ENCODE results near the gene ZGLP1. TPM values are rescaled to one million over a fixed set of nuclear protein-coding genes. Genes with fewer than 3 reads are reported as not detected.
"Not testable (repeated sequence)": the region's sequence is repeated elsewhere in the genome, so short reads cannot be mapped to it uniquely, and the experiment has no call there.

Gene ZGLP1
- total RNA-seq, 1 donor from 2014 or later: 1.9 TPM

DNA sequence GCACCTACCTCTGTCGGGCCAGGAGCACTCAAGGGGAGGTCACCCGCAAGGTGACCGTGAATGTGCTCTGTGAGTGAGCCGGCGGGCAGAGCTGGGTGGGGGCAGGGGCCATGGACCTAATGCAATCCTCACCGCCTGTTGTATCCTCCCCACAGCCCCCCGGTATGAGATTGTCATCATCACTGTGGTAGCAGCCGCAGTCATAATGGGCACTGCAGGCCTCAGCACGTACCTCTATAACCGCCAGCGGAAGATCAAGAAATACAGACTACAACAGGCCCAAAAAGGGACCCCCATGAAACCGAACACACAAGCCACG lies 24.7 kb downstream of the ZGLP1 start:
- intact Hi-C loops (cut with DNase I): no loop called here

DNA sequence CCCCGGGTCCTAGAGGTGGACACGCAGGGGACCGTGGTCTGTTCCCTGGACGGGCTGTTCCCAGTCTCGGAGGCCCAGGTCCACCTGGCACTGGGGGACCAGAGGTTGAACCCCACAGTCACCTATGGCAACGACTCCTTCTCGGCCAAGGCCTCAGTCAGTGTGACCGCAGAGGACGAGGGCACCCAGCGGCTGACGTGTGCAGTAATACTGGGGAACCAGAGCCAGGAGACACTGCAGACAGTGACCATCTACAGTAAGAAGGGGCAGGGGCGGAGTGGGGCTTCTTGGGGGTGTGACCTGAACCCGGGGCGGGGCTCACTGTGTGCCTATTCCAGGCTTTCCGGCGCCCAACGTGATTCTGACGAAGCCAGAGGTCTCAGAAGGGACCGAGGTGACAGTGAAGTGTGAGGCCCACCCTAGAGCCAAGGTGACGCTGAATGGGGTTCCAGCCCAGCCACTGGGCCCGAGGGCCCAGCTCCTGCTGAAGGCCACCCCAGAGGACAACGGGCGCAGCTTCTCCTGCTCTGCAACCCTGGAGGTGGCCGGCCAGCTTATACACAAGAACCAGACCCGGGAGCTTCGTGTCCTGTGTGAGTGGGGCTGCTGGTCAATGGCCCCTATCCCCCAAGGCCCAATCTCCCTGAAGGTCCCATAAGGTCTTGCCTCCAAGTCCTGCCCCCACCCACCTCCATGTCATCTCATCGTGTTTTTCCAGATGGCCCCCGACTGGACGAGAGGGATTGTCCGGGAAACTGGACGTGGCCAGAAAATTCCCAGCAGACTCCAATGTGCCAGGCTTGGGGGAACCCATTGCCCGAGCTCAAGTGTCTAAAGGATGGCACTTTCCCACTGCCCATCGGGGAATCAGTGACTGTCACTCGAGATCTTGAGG lies 25.3 kb downstream of the ZGLP1 start:
- no peak for DNase-seq (ENCODE audit: low spot score)
- intact Hi-C loops (cut with DNase I): no loop called here

More for the DNA sequence above, 24.7 kb downstream of the ZGLP1 start:
- no peak for DNase-seq (ENCODE audit: low spot score)

DNA sequence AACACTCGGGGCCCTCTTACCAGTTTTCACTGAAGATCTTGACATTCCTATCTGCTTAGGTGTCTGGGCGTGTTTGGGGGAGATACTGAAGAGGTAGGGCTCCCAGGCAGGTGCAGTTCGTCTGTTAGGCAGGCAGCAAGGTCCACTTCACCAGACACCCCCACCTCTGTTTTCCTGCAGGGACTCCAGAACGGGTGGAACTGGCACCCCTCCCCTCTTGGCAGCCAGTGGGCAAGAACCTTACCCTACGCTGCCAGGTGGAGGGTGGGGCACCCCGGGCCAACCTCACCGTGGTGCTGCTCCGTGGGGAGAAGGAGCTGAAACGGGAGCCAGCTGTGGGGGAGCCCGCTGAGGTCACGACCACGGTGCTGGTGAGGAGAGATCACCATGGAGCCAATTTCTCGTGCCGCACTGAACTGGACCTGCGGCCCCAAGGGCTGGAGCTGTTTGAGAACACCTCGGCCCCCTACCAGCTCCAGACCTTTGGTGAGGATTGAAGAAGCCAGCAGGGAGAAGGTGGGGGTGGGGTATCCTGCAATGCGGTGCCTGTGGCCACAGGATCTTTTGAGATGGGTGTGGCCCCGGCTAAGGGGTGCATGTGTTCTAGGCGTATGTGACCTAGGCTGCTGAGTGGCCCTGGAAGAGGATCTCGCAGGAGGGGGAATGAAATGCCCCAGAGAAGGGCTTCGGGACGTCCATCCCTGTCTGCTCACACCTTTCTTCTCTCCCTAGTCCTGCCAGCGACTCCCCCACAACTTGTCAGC lies 26.1 kb downstream of the ZGLP1 start:
- DNase-seq (ENCODE audit: low spot score): no peak
- intact Hi-C loops (cut with DNase I): no loop called here

DNA sequence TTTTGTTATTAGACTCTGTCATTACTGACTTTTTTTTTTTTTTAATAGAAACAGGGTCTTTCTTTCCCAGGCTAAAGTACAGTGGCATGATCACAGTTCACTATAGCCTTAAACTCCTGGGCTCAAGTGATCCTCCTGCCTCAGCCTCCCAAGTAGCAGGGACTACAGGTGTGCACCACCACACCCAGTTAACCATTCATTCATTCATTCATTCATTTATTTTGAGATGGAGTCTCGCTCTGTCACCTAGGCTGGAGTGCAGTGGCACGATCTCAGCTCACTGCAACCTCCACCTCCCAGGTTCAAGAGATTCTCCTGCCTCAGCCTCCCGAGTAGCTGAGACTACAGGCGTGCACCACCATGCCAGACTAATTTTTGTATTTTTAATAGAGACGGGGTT lies 27.6 kb downstream of the ZGLP1 start:
- DNase-seq (ENCODE audit: low spot score); intact Hi-C loops (cut with DNase I): not testable (repeated sequence)

DNA sequence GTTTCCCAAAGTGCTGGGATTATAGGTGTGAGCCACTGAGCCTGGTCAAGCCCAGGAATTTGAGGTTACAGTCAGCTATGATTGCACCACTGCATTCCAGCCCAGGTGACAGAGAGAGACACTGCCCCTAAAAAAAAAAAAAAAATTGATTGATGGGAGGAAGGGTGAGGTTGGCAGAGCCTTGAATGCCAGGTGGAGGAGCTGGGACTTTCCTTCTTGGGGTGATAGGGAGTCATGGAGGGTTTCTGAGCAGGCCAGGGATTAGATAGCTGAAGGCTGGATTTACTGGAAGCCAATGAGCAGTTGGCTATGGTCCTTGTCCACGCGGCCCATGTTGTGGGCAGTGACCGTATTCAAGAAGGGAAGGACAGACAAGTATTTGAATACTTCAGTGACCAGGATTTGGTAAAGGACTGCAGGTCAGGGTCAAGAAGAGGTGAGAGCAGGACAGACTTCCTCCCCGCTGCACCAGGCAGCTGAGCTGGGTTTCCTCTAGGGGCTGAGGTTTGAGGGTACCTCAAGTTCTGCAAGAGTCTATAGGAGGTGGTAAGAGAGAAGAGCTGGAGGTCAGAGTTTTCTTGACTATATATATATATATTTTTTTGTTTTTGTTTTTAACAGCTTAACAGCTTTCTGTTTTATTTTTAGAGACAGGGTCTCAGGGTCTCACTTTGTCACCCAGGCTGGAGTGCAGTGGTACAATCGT lies 29.7 kb downstream of the ZGLP1 start:
- intact Hi-C loops (cut with DNase I): no loop called here
- DNase-seq (ENCODE audit: low spot score): no peak

DNA sequence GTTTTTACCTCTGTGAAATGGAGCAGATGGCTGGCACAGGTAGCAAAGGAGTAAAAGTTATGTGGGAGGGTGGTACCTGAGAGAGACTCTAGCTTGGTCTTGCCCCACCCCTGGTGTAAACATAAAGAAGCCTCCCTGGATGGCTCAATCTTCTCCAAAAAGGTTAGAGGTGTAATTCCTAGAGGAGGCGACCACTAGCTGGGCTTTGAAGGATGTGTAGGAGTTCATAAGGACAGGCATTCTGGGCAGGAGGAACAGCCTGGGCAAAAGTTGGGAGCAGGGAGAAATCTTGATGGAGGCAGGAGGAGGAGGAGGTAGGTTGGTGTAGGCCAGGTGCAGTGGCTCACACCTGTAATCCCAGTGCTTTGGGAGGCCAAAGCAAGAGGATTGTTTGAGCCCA lies 30.7 kb downstream of the ZGLP1 start:
- intact Hi-C loops (cut with DNase I): no loop called here
- no peak for DNase-seq (ENCODE audit: low spot score)

DNA sequence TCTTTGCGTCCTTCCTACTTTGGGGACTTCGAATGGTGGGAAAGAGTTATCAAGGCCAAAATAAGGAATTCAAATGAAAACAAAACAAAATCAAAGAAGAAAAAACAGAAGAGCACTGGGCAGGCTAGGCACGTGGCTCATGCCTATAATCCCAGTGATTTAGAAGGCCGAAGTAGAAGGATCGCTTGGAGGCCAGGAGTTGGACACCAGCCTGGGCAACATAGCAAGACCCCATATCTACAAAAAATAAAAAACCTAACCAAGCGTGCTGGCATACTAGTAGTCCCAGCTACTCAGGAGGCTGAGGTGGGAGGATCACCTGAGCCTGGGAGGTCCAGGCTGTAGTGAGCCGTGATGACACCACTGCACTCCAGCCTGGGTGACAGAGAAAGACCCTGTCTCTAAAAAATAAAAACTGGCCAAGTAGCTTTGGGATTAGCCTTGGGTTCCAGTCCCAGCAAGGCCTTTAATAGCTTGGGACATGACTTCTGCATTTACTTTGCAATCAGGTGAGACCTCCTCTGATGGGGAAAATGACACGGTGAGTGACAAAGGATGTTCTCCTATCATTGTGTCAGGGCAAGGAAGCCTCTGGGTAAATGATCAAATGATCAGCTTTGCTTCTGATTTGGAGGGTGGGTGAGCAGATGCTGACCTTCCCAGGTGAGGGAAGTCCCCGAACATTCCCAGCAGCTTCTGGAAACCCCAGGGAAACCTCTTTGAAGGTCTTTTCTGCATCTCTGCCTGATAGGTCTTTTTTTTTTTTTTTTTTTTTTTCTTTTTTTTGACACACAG lies 31.6 kb downstream of the ZGLP1 start:
- intact Hi-C loops (cut with DNase I): no loop called here
- DNase-seq (ENCODE audit: low spot score): no peak

DNA sequence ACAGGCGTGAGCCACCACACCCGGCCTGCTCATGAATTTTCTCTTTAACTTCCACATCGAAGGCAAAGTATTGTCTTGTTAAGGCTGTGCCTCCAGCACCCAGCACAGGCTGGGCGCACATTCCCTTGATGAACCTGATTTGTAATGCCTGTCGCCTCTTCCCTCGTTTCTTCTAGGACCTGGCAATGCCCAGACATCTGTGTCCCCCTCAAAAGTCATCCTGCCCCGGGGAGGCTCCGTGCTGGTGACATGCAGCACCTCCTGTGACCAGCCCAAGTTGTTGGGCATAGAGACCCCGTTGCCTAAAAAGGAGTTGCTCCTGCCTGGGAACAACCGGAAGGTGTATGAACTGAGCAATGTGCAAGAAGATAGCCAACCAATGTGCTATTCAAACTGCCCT lies 35.0 kb downstream of the ZGLP1 start:
- intact Hi-C loops (cut with DNase I): loop anchor here (5.0 kb wide), 1 partner anchor 58 kb away; the partner anchor contains the start of gene RAVER1
- DNase-seq (ENCODE audit: low spot score): no peak

DNA sequence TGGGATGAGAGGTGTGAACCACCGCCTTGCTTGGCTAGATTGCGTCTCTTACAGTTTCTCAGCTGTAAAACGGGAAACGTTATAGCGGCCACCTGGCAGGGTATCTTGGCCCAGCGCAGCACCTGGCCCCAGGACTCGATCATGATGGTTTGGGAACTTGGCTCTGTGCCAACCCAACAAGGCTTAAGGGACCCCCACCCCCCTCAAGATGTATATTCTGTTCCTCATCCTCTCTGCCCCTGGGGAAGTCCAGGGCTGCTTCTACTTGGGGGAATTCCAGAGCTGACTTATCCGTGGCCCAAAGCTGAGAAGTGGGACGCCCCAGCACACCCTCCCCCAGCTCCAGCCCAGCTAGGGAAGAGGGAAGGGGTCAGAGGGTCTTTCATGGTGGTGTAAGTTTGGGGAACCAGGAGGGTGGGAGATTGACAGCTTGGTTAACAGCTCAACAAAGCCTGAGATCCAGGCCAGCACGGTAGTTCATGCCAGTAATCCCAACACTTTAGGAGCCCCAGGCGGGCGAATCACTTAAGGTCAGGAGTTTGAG lies 38.0 kb downstream of the ZGLP1 start:
- intact Hi-C loops (cut with DNase I): loop anchor here (5.0 kb wide), 1 partner anchor 61 kb away; the partner anchor contains the start of gene RAVER1
- DNase-seq (ENCODE audit: low spot score): no peak

DNA sequence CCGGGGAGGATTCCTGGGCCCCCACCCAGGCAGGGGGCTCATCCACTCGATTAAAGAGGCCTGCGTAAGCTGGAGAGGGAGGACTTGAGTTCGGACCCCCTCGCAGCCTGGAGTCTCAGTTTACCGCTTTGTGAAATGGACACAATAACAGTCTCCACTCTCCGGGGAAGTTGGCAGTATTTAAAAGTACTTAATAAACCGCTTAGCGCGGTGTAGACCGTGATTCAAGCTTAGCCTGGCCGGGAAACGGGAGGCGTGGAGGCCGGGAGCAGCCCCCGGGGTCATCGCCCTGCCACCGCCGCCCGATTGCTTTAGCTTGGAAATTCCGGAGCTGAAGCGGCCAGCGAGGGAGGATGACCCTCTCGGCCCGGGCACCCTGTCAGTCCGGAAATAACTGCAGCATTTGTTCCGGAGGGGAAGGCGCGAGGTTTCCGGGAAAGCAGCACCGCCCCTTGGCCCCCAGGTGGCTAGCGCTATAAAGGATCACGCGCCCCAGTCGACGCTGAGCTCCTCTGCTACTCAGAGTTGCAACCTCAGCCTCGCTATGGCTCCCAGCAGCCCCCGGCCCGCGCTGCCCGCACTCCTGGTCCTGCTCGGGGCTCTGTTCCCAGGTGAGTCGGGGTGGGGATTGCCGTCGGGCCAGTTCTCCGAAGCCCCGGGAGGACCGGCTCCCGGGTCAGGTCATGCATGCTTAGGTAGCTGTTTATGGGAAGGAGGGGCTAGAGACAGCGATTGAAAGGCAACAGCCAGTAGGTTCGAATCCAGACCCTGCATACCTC lies 38.8 kb downstream of the ZGLP1 start, which contains the start of gene ICAM1:
Gene ICAM1 (plus strand): TSS at position 505 of the 779 bp plus-strand sequence. CDS start 40 bp downstream, at position 545.
- DNase-seq (ENCODE audit: low spot score): peak; percentile 93
- intact Hi-C loops (cut with DNase I): loop anchor here (5.0 kb wide), 1 partner anchor 61 kb away; the partner anchor contains the start of gene RAVER1

DNA sequence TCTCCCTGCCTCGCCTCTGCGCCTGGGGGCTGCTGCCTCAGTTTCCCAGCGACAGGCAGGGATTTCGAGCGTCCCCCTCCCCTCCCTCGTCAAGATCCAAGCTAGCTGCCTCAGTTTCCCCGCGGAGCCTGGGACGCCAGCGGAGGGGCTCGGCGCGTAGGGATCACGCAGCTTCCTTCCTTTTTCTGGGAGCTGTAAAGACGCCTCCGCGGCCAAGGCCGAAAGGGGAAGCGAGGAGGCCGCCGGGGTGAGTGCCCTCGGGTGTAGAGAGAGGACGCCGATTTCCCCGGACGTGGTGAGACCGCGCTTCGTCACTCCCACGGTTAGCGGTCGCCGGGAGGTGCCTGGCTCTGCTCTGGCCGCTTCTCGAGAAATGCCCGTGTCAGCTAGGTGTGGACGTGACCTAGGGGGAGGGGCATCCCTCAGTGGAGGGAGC lies 39.4 kb downstream of the ZGLP1 start:
- DNase-seq (ENCODE audit: low spot score): peak; percentile 93
- intact Hi-C loops (cut with DNase I): loop anchor here (5.0 kb wide), 1 partner anchor 62 kb away; the partner anchor contains the start of gene RAVER1

DNA sequence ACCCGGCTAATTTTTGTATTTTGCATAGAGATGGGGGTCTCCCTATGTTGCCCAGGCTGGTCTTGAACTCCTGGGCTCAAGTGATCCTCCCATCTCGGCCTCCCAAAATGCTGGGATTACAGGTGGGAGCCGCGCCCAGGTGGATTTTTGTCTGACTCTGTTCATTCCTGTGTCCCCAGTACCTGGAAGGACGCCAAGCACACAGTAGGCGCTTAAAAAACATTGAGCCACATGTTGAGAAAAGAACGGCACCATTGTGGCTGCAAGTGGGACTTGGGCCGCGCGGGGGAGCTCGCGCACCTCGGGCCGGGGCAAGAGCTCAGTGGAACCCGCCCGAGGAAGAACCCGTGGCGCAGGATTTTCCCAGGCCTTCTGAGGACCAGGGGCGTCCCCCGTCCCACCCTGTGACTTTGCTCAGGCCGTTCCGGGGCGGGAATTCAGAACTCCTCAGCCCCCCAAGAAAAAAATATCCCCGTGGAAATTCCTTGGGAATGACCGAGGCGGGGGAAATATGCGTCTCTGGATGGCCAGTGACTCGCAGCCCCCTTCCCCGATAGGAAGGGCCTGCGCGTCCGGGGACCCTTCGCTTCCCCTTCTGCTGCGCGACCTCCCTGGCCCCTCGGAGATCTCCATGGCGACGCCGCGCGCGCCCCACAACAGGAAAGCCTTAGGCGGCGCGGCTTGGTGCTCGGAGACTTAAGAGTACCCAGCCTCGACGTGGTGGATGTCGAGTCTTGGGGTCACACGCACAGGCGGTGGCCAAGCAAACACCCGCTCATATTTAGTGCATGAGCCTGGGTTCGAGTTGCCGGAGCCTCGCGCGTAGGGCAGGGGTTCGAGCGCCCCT lies 40.1 kb downstream of the ZGLP1 start:
- DNase-seq (ENCODE audit: low spot score): peak; percentile 95
- intact Hi-C loops (cut with DNase I): loop anchor here (1.0 to 5.0 kb wide), 2 partner anchors 63 to 120 kb away; partner anchors contain the start of gene RAVER1

DNA sequence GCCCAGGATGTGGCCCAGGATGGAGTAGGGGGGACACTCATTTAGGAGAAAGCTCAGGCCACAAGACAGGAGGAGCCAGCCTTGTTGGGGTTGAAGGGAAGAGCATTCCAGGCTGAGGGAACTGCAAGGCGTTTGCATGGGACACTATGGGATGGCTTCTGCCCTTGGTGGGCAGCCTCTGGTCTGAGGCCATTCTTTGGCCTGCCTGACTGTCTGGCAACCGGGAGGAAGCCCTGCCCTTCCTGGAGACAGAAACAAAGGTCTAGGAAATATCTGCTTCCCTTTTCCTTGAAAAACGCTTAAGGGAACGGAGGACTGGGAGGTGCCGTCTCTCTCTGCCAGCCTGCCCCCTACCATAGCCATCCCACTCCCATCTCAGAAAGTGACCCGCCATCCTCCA lies 41.5 kb downstream of the ZGLP1 start:
- intact Hi-C loops (cut with DNase I): no loop called here
- DNase-seq (ENCODE audit: low spot score): no peak

DNA sequence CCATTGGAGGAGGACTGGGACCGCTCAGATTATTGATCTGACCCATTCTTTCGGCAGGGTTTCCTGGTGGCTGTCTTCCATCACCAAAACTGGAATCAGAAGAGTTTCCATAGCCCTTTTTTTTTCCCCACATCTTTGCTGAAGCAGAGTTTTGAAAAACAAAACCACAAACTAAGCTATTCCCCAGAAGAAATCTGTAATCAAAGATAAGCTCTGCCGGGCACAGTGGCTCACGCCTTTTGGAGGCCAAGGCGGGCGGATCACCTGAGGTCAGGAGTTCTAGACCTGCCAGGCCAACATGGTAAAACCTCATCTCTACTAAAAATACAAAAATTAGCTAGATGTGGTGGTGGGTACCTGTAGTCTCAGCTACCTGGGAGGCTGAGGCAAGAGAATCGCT lies 42.9 kb downstream of the ZGLP1 start:
- DNase-seq (ENCODE audit: low spot score): no peak
- intact Hi-C loops (cut with DNase I): no loop called here

DNA sequence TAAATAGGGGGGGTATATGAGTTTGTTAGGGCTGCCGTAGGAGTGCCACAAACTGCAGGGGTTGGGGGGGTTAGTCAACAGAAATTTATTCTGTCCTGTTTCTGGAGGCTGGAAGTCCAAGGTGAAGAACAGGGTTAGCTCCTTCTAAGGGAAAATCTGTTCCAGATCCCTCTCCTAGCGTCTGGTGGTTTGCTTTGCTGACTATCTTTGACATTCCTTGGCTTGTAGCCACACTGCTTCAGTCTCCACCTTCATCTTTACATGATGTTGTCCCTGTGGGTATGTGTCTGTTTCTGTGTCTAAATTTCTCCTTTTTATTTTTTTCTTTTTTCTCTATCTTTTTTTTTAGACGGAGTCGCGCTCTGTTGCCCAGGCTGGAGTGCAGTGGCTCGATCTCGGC lies 46.8 kb downstream of the ZGLP1 start:
- no peak for DNase-seq (ENCODE audit: low spot score)
- intact Hi-C loops (cut with DNase I): no loop called here

DNA sequence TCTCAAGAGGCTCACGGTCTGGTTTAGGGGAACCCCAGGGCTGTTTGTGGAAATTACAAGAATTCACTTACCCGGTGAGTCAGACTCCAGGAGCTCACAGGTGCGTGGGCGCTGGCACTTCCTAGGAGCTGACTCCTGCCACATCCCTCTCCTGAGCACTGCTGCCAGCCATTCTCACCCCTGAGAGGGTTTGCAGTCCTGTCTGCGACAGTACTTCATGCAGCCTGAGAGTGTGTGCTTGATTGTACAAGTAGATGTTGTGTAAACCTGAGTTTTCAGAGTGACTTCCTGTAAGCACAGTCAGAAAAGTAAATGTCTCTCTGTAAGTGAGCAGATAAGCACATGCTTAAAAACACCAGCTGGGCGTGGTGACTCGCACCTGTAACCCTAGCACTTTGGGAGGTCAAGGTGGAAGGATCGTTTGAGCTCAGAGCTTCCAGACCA lies 49.5 kb downstream of the ZGLP1 start:
- intact Hi-C loops (cut with DNase I): no loop called here
- no peak for DNase-seq (ENCODE audit: low spot score)

Data from cardiac septum (tissue), 1 donor.